ENCODE data around the gene CDK15. TPM values are rescaled to one million over a fixed set of nuclear protein-coding genes. Genes with fewer than 3 reads are reported as not detected.

The CDK15 gene
- total RNA-seq, 5 donors from 2014 or later (not counting 1 experiment from before 2014, with no cell fraction given), result not detected

DNA sequence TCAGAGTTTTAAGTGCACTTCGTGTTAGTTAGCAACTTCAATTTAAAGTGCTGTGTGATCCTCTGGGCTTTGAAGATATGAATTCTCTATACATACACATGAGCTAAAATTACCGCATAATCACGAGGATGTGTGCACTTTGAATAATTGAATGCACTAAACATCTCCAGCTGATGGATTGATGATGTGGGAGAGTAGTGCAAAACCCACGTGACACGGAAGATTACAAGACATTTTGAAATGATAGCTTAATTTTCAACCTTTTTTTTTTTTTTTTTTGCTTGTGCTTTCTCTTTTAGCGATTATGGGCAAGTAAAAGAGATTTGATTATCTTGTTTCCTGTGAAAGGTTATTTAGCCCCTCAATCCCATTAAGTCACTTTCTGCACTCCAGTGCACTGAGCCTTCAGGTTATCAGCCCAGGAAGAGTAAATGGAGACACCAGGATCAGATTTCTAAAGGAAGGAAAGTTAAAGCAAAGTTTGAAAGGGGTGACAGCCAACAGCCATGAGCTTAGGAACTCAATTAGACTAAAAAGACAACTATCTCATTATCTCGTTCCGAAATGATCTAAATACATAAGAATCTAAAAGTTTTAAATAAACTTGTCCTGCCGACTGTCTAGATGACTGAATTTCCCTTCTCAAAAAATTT lies 81.6 kb downstream of the CDK15 start:
- ATAC-seq (replicated peaks in 1 of 4), result no peak
- Histone ChIP-seq H3K27me3 (replicated peaks in 1 of 2; ENCODE audit: control insufficient read depth in 2 of 2, extremely low read depth in 1 of 2, insufficient read depth in 2 of 2, low read length in 1 of 2) (peaks cover 0 to 2% of the 10 kb centered on the region in 2 experiments), H3K9me3 (no peaks in the 10 kb centered on the region), H3K27ac (ENCODE audit: low read length) (no peak overlapping the region), H3K4me1 (ENCODE audit: control insufficient read depth in 1 of 2, extremely low read depth in 1 of 2, insufficient read depth in 2 of 2, low read length in 2 of 2) (no peaks in the 10 kb centered on the region), H3K36me3 (ENCODE audit: control insufficient read depth in 2 of 2, extremely low read depth in 1 of 2, insufficient read depth in 1 of 2, low read length in 1 of 2) (no peaks in the 10 kb centered on the region), H3K4me3 (ENCODE audit: control insufficient read depth in 1 of 2, extremely low read depth in 1 of 2, low read length in 1 of 2) (no peak overlapping the region)
- ChIA-PET CTCF (interaction anchor here (0.5 to 0.6 kb wide), 3 partner anchors 10 to 257 kb away, joined by 3 to 5 read pairs (median 3); no protein-coding TSS in a partner anchor), POLR2A (interaction anchor here in 1 of 2 donors (0.6 to 0.7 kb wide), 2 partner anchors 110 to 728 kb away, joined by 3 to 6 read pairs; no protein-coding TSS in a partner anchor)
- Mint-ChIP-seq H3K9me3 (no peaks in the 10 kb centered on the region), H3K27me3 (peaks cover 29 to 43% of the 10 kb centered on the region in 2 donors), H3K36me3 (no peaks in the 10 kb centered on the region), H3K27ac (no peak overlapping the region), H3K4me3 (no peak overlapping the region), H3K4me1 (no peaks in the 10 kb centered on the region)
- WGBS (ENCODE audit: insufficient coverage), result no CpG with 5 or more reads among the region's 9 CpGs
- DNase-seq, result no peak

DNA sequence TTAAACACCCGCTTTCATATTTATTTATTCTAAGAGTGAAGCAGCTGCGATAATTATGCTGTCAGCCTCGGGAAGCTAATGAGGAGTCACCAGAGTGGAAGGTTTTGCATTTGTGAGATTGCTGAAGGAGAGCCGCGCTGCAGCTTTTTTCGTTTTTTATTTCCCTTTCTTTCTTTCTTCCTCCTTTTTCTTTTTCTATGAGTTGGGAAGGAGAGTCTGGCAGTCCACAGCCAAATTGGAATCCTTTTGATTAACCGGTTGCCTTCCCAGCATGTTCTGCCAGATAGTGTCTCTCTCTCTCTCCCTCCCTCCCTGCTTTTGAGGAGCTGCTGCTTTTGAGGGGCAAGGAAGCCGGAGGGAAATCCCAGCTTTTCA lies 82.1 kb downstream of the CDK15 start:
- no peaks in the 10 kb centered on the region for H3K36me3 Mint-ChIP-seq
- no peak overlapping the region for H3K4me3 Mint-ChIP-seq
- Histone ChIP-seq H3K9me3 (no peaks in the 10 kb centered on the region), H3K27ac (ENCODE audit: low read length) (no peak overlapping the region), H3K4me1 (ENCODE audit: control insufficient read depth in 1 of 2, extremely low read depth in 1 of 2, insufficient read depth in 2 of 2, low read length in 2 of 2) (no peaks in the 10 kb centered on the region), H3K36me3 (ENCODE audit: control insufficient read depth in 2 of 2, extremely low read depth in 1 of 2, insufficient read depth in 1 of 2, low read length in 1 of 2) (no peaks in the 10 kb centered on the region), H3K27me3 (replicated peaks in 1 of 2; ENCODE audit: control insufficient read depth in 2 of 2, extremely low read depth in 1 of 2, insufficient read depth in 2 of 2, low read length in 1 of 2) (peaks cover 0 to 2% of the 10 kb centered on the region in 2 experiments), H3K4me3 (ENCODE audit: control insufficient read depth in 1 of 2, extremely low read depth in 1 of 2, low read length in 1 of 2) (no peak overlapping the region)
- peaks cover 0 to 2% (median 0%) of the 10 kb centered on the region in 3 donors for H3K4me1 Mint-ChIP-seq
- H3K27me3 Mint-ChIP-seq, result peaks cover 29 to 43% of the 10 kb centered on the region in 2 donors
- ChIA-PET POLR2A (interaction anchor here in 1 of 2 donors (0.7 kb wide), 1 partner anchor 729 kb away, joined by 3 read pairs; no protein-coding TSS in a partner anchor), CTCF (no interaction called here)
- ATAC-seq (replicated peaks in 1 of 4) (no peak), DNase-seq (no peak)
- no peaks in the 10 kb centered on the region for H3K9me3 Mint-ChIP-seq
- no peak overlapping the region for H3K27ac Mint-ChIP-seq
- WGBS (ENCODE audit: insufficient coverage), result no CpG with 5 or more reads among the region's 8 CpGs

DNA sequence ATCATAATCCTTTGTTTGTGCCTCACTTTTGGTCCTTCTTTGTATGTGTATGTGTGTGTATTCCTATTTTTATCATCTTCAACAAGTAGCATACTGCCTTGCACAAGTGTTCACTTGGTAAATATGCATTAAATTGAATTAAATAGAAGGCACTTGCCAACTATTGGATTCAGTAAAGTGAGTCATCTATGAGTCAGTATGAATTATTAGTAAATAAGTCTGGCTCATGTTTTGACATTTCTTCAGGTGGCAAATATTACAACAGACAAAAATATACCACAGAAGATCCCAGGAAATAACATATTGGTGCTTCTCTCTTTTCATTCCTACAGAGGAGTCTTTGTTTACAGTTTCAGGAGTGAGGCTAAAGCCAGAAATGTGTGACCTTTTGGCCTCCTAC lies 84.1 kb downstream of the CDK15 start:
- Mint-ChIP-seq H3K4me1 (peaks cover 0 to 2% (median 0%) of the 10 kb centered on the region in 3 donors), H3K27me3 (peaks cover 16 to 28% of the 10 kb centered on the region in 2 donors), H3K9me3 (no peaks in the 10 kb centered on the region), H3K27ac (no peak overlapping the region), H3K36me3 (no peaks in the 10 kb centered on the region), H3K4me3 (no peak overlapping the region)
- ChIA-PET CTCF (no interaction called here), POLR2A (no interaction called here)
- ATAC-seq (replicated peaks in 1 of 4) (no peak), DNase-seq (no peak)
- Histone ChIP-seq H3K9me3 (no peaks in the 10 kb centered on the region), H3K4me3 (ENCODE audit: control insufficient read depth in 1 of 2, extremely low read depth in 1 of 2, low read length in 1 of 2) (no peak overlapping the region), H3K27ac (ENCODE audit: low read length) (no peak overlapping the region), H3K27me3 (replicated peaks in 1 of 2; ENCODE audit: control insufficient read depth in 2 of 2, extremely low read depth in 1 of 2, insufficient read depth in 2 of 2, low read length in 1 of 2) (no peaks in the 10 kb centered on the region), H3K36me3 (ENCODE audit: control insufficient read depth in 2 of 2, extremely low read depth in 1 of 2, insufficient read depth in 1 of 2, low read length in 1 of 2) (no peaks in the 10 kb centered on the region), H3K4me1 (ENCODE audit: control insufficient read depth in 1 of 2, extremely low read depth in 1 of 2, insufficient read depth in 2 of 2, low read length in 2 of 2) (no peaks in the 10 kb centered on the region)

DNA sequence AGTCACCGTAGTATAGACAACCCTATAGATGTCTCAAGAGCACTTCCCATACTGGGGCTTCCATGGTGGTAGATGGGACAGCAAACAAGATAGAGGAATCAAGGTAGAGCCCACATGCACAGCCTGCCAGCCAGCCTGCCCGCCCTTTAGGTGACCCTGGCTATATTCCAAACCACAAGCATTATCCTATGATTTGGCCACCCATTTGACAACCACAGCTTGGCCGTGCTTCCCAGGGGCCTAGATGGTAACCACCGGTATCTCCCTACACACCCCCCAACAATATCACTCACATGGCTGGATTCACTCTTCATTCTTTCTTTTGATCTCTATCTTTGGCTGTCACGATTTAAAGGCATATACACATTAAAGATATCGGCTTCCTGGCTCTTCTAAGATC lies 85.3 kb downstream of the CDK15 start:
- no peaks in the 10 kb centered on the region for H3K27me3 ChIP-seq (replicated peaks in 1 of 2; ENCODE audit: control insufficient read depth in 2 of 2, extremely low read depth in 1 of 2, insufficient read depth in 2 of 2, low read length in 1 of 2)
- no peak overlapping the region for H3K27ac ChIP-seq (ENCODE audit: low read length)
- Mint-ChIP-seq H3K4me3 (no peak overlapping the region), H3K36me3 (no peaks in the 10 kb centered on the region), H3K27ac (no peak overlapping the region), H3K4me1 (peaks cover 0 to 2% (median 0%) of the 10 kb centered on the region in 3 donors), H3K9me3 (no peaks in the 10 kb centered on the region), H3K27me3 (peaks cover 16 to 25% of the 10 kb centered on the region in 2 donors)
- CTCF ChIA-PET, result no interaction called here
- no peaks in the 10 kb centered on the region for H3K4me1 ChIP-seq (ENCODE audit: control insufficient read depth in 1 of 2, extremely low read depth in 1 of 2, insufficient read depth in 2 of 2, low read length in 2 of 2)
- DNase-seq (no peak), ATAC-seq (replicated peaks in 1 of 4) (no peak)
- H3K4me3 ChIP-seq (ENCODE audit: control insufficient read depth in 1 of 2, extremely low read depth in 1 of 2, low read length in 1 of 2), result no peak overlapping the region
- POLR2A ChIA-PET, result no interaction called here
- no peaks in the 10 kb centered on the region for H3K9me3 ChIP-seq
- 63% methylated on average over 5 of the region's 6 CpGs for WGBS (ENCODE audit: insufficient coverage)
- H3K36me3 ChIP-seq (ENCODE audit: control insufficient read depth in 2 of 2, extremely low read depth in 1 of 2, insufficient read depth in 1 of 2, low read length in 1 of 2), result no peaks in the 10 kb centered on the region

DNA sequence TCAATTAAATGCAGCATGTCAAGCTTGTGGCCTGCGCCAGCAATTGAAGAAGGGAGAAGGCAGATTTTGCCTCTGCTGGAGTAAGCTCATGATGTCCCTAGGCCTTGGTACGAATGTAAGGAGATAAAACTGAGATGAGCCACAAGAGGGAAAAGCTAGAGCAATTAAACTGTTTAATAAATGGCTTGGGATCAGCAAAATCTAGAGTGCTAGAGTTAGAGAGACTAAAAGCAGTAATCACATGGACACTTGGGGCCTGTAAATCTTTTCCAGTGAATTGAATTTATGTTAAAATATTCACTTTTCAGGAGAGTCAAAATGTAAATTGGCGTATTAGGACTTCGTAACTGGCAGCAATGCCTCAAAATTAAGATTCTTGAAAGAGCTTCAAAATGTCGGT lies 86.2 kb downstream of the CDK15 start:
- Mint-ChIP-seq H3K9me3 (no peaks in the 10 kb centered on the region), H3K27me3 (peaks cover 18 to 28% of the 10 kb centered on the region in 2 donors), H3K4me3 (no peak overlapping the region), H3K27ac (no peak overlapping the region), H3K36me3 (no peaks in the 10 kb centered on the region), H3K4me1 (peaks cover 0 to 2% (median 0%) of the 10 kb centered on the region in 3 donors)
- DNase-seq, result no peak
- no peak for ATAC-seq (replicated peaks in 1 of 4)
- ChIA-PET POLR2A (no interaction called here), CTCF (no interaction called here)
- Histone ChIP-seq H3K4me1 (ENCODE audit: control insufficient read depth in 1 of 2, extremely low read depth in 1 of 2, insufficient read depth in 2 of 2, low read length in 2 of 2) (no peaks in the 10 kb centered on the region), H3K9me3 (no peaks in the 10 kb centered on the region), H3K4me3 (ENCODE audit: control insufficient read depth in 1 of 2, extremely low read depth in 1 of 2, low read length in 1 of 2) (no peak overlapping the region), H3K27ac (ENCODE audit: low read length) (no peak overlapping the region), H3K36me3 (ENCODE audit: control insufficient read depth in 2 of 2, extremely low read depth in 1 of 2, insufficient read depth in 1 of 2, low read length in 1 of 2) (no peaks in the 10 kb centered on the region), H3K27me3 (replicated peaks in 1 of 2; ENCODE audit: control insufficient read depth in 2 of 2, extremely low read depth in 1 of 2, insufficient read depth in 2 of 2, low read length in 1 of 2) (no peaks in the 10 kb centered on the region)
- 71% methylated on average over 2 of the region's 5 CpGs for WGBS (ENCODE audit: insufficient coverage)

DNA sequence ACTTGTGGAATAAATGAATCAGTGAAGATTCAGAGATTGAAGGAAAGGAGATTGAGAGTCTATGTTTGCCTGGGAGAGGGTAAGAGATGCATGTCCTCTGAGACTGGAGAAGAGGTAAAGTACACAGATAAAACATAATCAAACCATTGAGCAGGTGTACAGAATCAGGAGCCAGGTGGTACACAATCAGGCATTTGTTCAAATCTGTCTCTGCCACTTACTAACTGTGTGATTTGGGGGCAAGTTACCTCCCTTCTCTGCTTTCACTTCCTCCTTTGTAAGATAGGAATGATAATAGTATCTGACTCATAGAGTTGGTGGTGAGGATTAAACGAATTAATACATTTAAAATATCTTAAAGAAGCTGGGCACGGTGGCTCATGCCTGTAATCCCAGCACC lies 94.0 kb downstream of the CDK15 start:
- Histone ChIP-seq H3K36me3 (ENCODE audit: control insufficient read depth in 2 of 2, extremely low read depth in 1 of 2, insufficient read depth in 1 of 2, low read length in 1 of 2) (no peaks in the 10 kb centered on the region), H3K27me3 (replicated peaks in 1 of 2; ENCODE audit: control insufficient read depth in 2 of 2, extremely low read depth in 1 of 2, insufficient read depth in 2 of 2, low read length in 1 of 2) (peaks cover 0 to 16% of the 10 kb centered on the region in 2 experiments), H3K9me3 (no peaks in the 10 kb centered on the region), H3K4me3 (ENCODE audit: control insufficient read depth in 1 of 2, extremely low read depth in 1 of 2, low read length in 1 of 2) (no peak overlapping the region), H3K27ac (ENCODE audit: low read length) (no peak overlapping the region), H3K4me1 (ENCODE audit: control insufficient read depth in 1 of 2, extremely low read depth in 1 of 2, insufficient read depth in 2 of 2, low read length in 2 of 2) (peaks cover 0 to 4% of the 10 kb centered on the region in 2 experiments)
- DNase-seq, result no peak
- H3K4me3 Mint-ChIP-seq, result no peak overlapping the region
- H3K27me3 Mint-ChIP-seq, result peaks cover 32 to 39% of the 10 kb centered on the region in 2 donors
- H3K4me1 Mint-ChIP-seq, result peaks cover 0 to 8% (median 3%) of the 10 kb centered on the region in 3 donors
- no peak overlapping the region for H3K27ac Mint-ChIP-seq
- no peaks in the 10 kb centered on the region for H3K36me3 Mint-ChIP-seq
- ATAC-seq (replicated peaks in 1 of 4), result no peak
- H3K9me3 Mint-ChIP-seq, result no peaks in the 10 kb centered on the region
- no CpG with 5 or more reads among the region's 2 CpGs for WGBS (ENCODE audit: insufficient coverage)
- POLR2A ChIA-PET, result no interaction called here
- CTCF ChIA-PET, result interaction anchor here in 1 of 2 donors (0.6 kb wide), 1 partner anchor 13 kb away, joined by 5 read pairs; no protein-coding TSS in a partner anchor

All from T-cell (primary cell).